ENCODE measurements around the gene CAPN12. TPM values are rescaled to one million over a fixed set of nuclear protein-coding genes. Genes with fewer than 3 reads are reported as not detected.

The CAPN12 gene
- polyA plus RNA-seq, 1 of the 3 experiments (the other 2 are of a cell fraction): 3.0 TPM

GRCh38 chr19:38720559-38721236, 23.6 kb downstream of the CAPN12 start:
- Histone ChIP-seq H3K36me3 (replicated peaks in 1 of 2; ENCODE audit: control insufficient read depth in 1 of 2, insufficient read depth in 2 of 2, low read length in 1 of 2) (peaks cover 63 to 78% of the 10 kb centered on the region in 2 experiments), H3F3A (replicated peaks; ENCODE audit: insufficient read depth) (peaks cover 13% of the 10 kb centered on the region), H3K4me2 (no peak overlapping the region), H3K79me2 (ENCODE audit: insufficient read depth) (peaks cover 32% of the 10 kb centered on the region), H3K27me3 (ENCODE audit: insufficient read depth) (no peaks in the 10 kb centered on the region), H3K9me3 (no peaks in the 10 kb centered on the region), H2AFZ (ENCODE audit: low read depth) (no peak overlapping the region), H3K4me1 (ENCODE audit: control insufficient read depth in 1 of 2, insufficient read depth in 2 of 2, low read depth in 1 of 2, low read length in 1 of 2) (peaks cover 0 to 15% of the 10 kb centered on the region in 2 experiments; a peak in 1 of 4 replicates), H3K9me2 (no peaks in the 10 kb centered on the region), H3K4me3 (ENCODE audit: low read depth in 2 of 2, low read length in 1 of 2) (no peak overlapping the region), H4K20me1 (ENCODE audit: insufficient read depth) (0 out of 2 replicates have a peak, but pooled peaks cover 4% of the 10 kb centered on the region), H3K27ac (ENCODE audit: low read depth in 2 of 2, low read length in 1 of 2) (peak overlapping the region in 1 of 2 experiments; percentile 1; a peak in 1 of 4 replicates), H3K9ac (no peak overlapping the region)
- DNase-seq: no peak
- TF ChIP-seq YY1 (IDR thresholded peaks at IDR 0.05; ENCODE audit: low read depth) (no peak), FOSL2 (IDR thresholded peaks at IDR 0.05; ENCODE audit: borderline replicate concordance, low read depth) (no peak), TEAD4 (IDR thresholded peaks at IDR 0.05; ENCODE audit: borderline replicate concordance, insufficient read depth) (no peak), JUND (IDR thresholded peaks at IDR 0.05) (no peak), RAD21 (IDR thresholded peaks at IDR 0.05; ENCODE audit: low read length) (no peak)
- WGBS (ENCODE audit: low lambda C conversion rate): 92% methylated on average over 10 of the region's 15 CpGs
- ChIA-PET CTCF (interaction anchor here (0.9 kb wide), 1 partner anchor 61 kb away, joined by 3 read pairs; no protein-coding TSS in a partner anchor), POLR2A (no interaction called here)

GRCh38 chr19:38719761-38720558, 24.3 kb downstream of the CAPN12 start:
- TF ChIP-seq USF1 (IDR thresholded peaks at IDR 0.05; ENCODE audit: borderline replicate concordance, low read depth): no peak
- no peak for TF ChIP-seq RFX5 (IDR thresholded peaks at IDR 0.05; ENCODE audit: low read length)
- no peak for TF ChIP-seq SMC3 (IDR thresholded peaks at IDR 0.05; ENCODE audit: low read depth, low read length)
- no peak for TF ChIP-seq FOXJ3 (CRISPR knock-in tag; IDR thresholded peaks at IDR 0.05)
- TF ChIP-seq GABPA (IDR thresholded peaks at IDR 0.05; ENCODE audit: low read depth): no peak
- no peak for TF ChIP-seq RCOR1 (IDR thresholded peaks at IDR 0.05; ENCODE audit: low read length)
- no peak for TF ChIP-seq FOXM1 (IDR thresholded peaks at IDR 0.05; ENCODE audit: low read depth)
- no peak for TF ChIP-seq TEAD4 (IDR thresholded peaks at IDR 0.05; ENCODE audit: borderline replicate concordance, insufficient read depth)
- no peak for TF ChIP-seq NRF1 (IDR thresholded peaks at IDR 0.05; ENCODE audit: low read depth, low read length)
- no peak for TF ChIP-seq REST (IDR thresholded peaks at IDR 0.05; ENCODE audit: low read depth, low read length)
- no peak for TF ChIP-seq JUND (IDR thresholded peaks at IDR 0.05)
- no peak for TF ChIP-seq MXI1 (IDR thresholded peaks at IDR 0.05; ENCODE audit: low read depth, low read length)
- no peak for TF ChIP-seq MAX (IDR thresholded peaks at IDR 0.05; ENCODE audit: low read depth)
- no peak for TF ChIP-seq RAD21 (IDR thresholded peaks at IDR 0.05; ENCODE audit: low read length)
- TF ChIP-seq TCF12 (IDR thresholded peaks at IDR 0.05): no peak
- TF ChIP-seq TAF1 (IDR thresholded peaks at IDR 0.05; ENCODE audit: borderline replicate concordance, low read depth, low read length): no peak
- CTCF ChIA-PET: interaction anchor here (0.6 to 1.9 kb wide), 7 partner anchors 9 to 317 kb away, joined by 3 to 6 read pairs (median 3); partner anchors contain the start of genes FAM98C, MRPS12 and SARS2
- Histone ChIP-seq H3K27ac (ENCODE audit: low read depth in 2 of 2, low read length in 1 of 2) (peak overlapping the region; percentile 1 to 24; a peak in 2 of 4 replicates), H3K79me2 (ENCODE audit: insufficient read depth) (peaks cover 32% of the 10 kb centered on the region), H3K27me3 (ENCODE audit: insufficient read depth) (no peaks in the 10 kb centered on the region), H3K9ac (no peak overlapping the region), H3K4me1 (ENCODE audit: control insufficient read depth in 1 of 2, insufficient read depth in 2 of 2, low read depth in 1 of 2, low read length in 1 of 2) (peaks cover 0 to 15% of the 10 kb centered on the region in 2 experiments; a peak in 1 of 4 replicates), H4K20me1 (ENCODE audit: insufficient read depth) (0 out of 2 replicates have a peak, but pooled peaks cover 4% of the 10 kb centered on the region), H2AFZ (ENCODE audit: low read depth) (no peak overlapping the region), H3K9me3 (no peaks in the 10 kb centered on the region), H3K4me3 (ENCODE audit: low read depth in 2 of 2, low read length in 1 of 2) (no peak overlapping the region), H3K9me2 (no peaks in the 10 kb centered on the region), H3F3A (replicated peaks; ENCODE audit: insufficient read depth) (peaks cover 13% of the 10 kb centered on the region), H3K36me3 (replicated peaks in 1 of 2; ENCODE audit: control insufficient read depth in 1 of 2, insufficient read depth in 2 of 2, low read length in 1 of 2) (peaks cover 60 to 71% of the 10 kb centered on the region in 2 experiments), H3K4me2 (no peak overlapping the region)
- WGBS (ENCODE audit: low lambda C conversion rate): 87% methylated on average over 17 of the region's 24 CpGs
- POLR2A ChIA-PET: no interaction called here
- no peak for DNase-seq
